Naive B cell (primary cell): ENCODE results near the gene CMKLR1. TPM values are rescaled to one million over a fixed set of nuclear protein-coding genes. Genes with fewer than 3 reads are reported as not detected.
A peak's percentile ranks its signal among the peaks of the same experiment; 100 is the strongest.

Experiments
- ATAC-seq, 2 donors: fragments of 150-1000 bp; cut with Tn5 transposase; 2 replicates each; pipeline ENCODE4 v1.10.0; 2021; ENCODE audit warnings: low read depth in 2 of 2, mild to moderate bottlenecking in 2 of 2, moderate library complexity in 2 of 2
- DNase-seq: peaks from one replicate; pipeline ENCODE4 v3.0.0; 2022
- H3K27ac Mint-ChIP-seq, 6 donors: one replicate each; pipeline ENCODE4 v1.8.0; 2020 to 2022; ENCODE audit warnings: mild to moderate bottlenecking in 6 of 6, mixed read lengths in 6 of 6, moderate library complexity in 5 of 6, inconsistent platforms in 2 of 6
- H3K27me3 Mint-ChIP-seq, 3 donors: one replicate each; pipeline ENCODE4 v1.8.0; 2021 to 2022; ENCODE audit warnings: mixed read lengths in 3 of 3, mild to moderate bottlenecking in 1 of 3
- H3K36me3 Mint-ChIP-seq, 2 donors: one replicate each; pipeline ENCODE4 v1.8.0; 2020 to 2022; ENCODE audit warnings: mixed read lengths in 2 of 2, inconsistent platforms in 1 of 2, mild to moderate bottlenecking in 1 of 2
- H3K4me1 Mint-ChIP-seq, 3 donors: one replicate each; pipeline ENCODE4 v1.8.0; 2020 to 2022; ENCODE audit warnings: mixed read lengths in 3 of 3, inconsistent platforms in 1 of 3, mild to moderate bottlenecking in 1 of 3, moderate library complexity in 1 of 3
- H3K4me3 Mint-ChIP-seq, 8 donors: one replicate each; pipeline ENCODE4 v1.8.0; 2020 to 2022; ENCODE audit warnings: mild to moderate bottlenecking in 8 of 8, mixed read lengths in 8 of 8, moderate library complexity in 8 of 8, inconsistent platforms in 2 of 8
- H3K9me3 Mint-ChIP-seq, 7 donors: one replicate each; pipeline ENCODE4 v1.8.0; 2020 to 2022; ENCODE audit warnings: mixed read lengths in 7 of 7, mild to moderate bottlenecking in 5 of 7, inconsistent platforms in 2 of 7, moderate library complexity in 1 of 7
- polyA plus RNA-seq, 6 donors: library from polyadenylated mRNA; unstranded; fragments of 300-500 nt; fragmentation: Illumina TruSeq; gene quantifications; one replicate each; pipeline ENCODE4 v1.2.3, GENCODE V29; 2021; ENCODE audit warnings: low read depth in 6 of 6

Gene CMKLR1
- polyA plus RNA-seq, 6 donors from 2014 or later = 0.09 TPM; not detected in 5

DNA sequence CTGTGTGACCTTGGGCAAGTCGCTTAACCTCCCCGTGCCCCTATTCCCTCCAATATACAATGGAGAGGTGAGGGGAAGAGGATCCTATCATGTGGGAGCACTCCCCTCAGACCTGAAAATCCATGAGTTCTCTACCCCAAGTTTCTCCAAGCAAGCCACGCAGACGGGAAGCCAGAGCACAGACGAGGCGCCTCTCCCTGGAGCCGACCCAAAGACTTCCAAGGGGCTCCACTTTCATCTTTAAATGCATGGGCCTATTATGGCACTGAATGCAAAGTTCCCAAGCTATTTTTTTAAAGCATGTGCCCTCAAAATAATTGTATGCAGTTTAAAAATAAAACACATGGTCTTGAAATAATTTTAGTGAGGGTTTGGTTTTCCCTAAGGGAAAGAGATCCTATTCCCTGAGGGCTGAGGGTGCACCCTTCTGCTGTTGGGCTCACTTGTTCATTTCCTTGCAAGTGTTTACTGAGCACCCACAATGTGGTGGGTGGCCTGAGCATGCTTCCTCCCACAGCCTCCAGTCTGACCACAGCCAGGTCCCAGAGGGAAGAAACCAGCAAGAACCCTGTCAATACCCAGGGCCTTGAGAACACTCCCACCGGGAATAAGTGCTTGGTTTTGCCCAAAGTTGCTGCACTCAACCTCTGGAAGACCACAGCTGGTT is 14.6 kb downstream of the CMKLR1 start:
- ATAC-seq (no peak), DNase-seq (no peak)
- Mint-ChIP-seq H3K9me3 (peaks cover 0 to 7% (median 3%) of the 10 kb centered on the region in 7 donors), H3K36me3 (no peaks in the 10 kb centered on the region), H3K27ac (no peak overlapping the region), H3K4me1 (peaks cover 0 to 4% (median 0%) of the 10 kb centered on the region in 3 donors), H3K4me3 (peak overlapping the region in 1 of 8 donors; percentile 41), H3K27me3 (peaks cover 9 to 51% (median 28%) of the 10 kb centered on the region in 3 donors)

DNA sequence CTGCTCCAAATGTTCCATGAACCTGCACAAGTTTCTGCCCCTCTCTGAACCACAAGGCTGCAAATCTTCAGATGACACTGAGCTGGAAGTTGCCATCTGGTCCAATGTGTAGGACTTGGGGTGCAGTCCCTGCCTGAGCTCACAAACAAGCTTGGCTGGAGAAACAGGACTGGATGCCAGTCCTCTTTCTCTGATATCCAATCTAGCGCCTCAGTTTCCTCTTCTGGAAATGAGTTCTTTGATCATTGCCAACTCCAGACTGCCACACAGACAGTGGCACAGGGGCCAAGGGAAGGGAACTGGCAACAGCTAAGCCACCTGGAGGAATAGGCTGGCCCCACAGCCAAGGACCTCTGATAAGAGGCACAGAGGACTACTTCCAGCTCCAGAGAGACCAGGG is 15.5 kb downstream of the CMKLR1 start:
- Mint-ChIP-seq H3K9me3 (peaks cover 0 to 7% (median 2%) of the 10 kb centered on the region in 7 donors), H3K4me1 (peaks cover 0 to 4% (median 0%) of the 10 kb centered on the region in 3 donors), H3K36me3 (no peaks in the 10 kb centered on the region), H3K27ac (no peak overlapping the region), H3K27me3 (peaks cover 9 to 44% (median 28%) of the 10 kb centered on the region in 3 donors), H3K4me3 (no peak overlapping the region)
- DNase-seq (no peak), ATAC-seq (no peak)

DNA sequence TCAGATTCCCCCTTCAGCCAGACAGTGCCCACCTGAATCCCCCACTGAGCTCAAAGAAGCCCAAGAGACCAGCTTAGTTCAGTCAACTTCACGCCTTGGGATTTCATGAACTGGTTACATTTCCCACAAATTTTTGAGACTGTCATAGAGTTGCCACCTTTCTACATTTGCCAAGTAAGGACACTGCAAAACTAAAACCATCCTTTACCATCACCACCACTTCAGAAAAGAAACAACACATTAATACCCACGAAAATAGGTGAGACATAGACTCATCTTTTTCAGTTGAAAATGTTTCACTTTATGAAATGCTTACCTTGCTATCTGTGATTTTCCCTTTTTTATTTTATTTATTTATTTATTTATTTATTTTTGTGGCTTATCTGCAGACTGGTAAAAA is 16.1 kb downstream of the CMKLR1 start:
- Mint-ChIP-seq H3K36me3 (no peaks in the 10 kb centered on the region), H3K27ac (no peak overlapping the region), H3K27me3 (peaks cover 9 to 44% (median 28%) of the 10 kb centered on the region in 3 donors), H3K4me1 (peaks cover 0 to 4% (median 0%) of the 10 kb centered on the region in 3 donors), H3K4me3 (no peak overlapping the region), H3K9me3 (peaks cover 0 to 7% (median 2%) of the 10 kb centered on the region in 7 donors)
- DNase-seq = no peak
- no peak for ATAC-seq

DNA sequence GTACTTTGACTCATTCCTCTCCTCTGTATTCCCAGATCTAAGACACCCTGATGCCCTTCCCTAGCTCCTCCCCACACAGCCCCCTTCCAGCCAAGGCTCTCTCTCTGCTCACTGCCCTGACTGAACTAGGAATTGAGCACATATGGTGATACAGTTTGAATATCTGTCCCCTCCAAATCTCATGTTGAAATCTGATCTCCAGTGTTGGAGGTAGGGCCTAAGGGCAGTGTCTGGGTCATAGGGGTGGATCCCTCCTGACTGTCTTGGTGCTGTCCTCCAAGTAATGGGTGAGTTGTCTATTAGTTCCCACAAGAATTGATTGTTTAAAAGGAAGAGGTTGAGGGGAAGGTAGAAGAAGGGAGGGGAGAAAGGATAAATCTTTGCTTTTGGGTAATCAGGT is 17.4 kb downstream of the CMKLR1 start:
- H3K9me3 Mint-ChIP-seq = peaks cover 0 to 7% (median 2%) of the 10 kb centered on the region in 7 donors
- ATAC-seq = no peak
- H3K27me3 Mint-ChIP-seq = peaks cover 9 to 32% (median 27%) of the 10 kb centered on the region in 3 donors
- H3K36me3 Mint-ChIP-seq = no peaks in the 10 kb centered on the region
- no peak for DNase-seq
- no peak overlapping the region for H3K4me3 Mint-ChIP-seq
- no peak overlapping the region for H3K27ac Mint-ChIP-seq
- H3K4me1 Mint-ChIP-seq = peaks cover 0 to 4% (median 0%) of the 10 kb centered on the region in 3 donors

DNA sequence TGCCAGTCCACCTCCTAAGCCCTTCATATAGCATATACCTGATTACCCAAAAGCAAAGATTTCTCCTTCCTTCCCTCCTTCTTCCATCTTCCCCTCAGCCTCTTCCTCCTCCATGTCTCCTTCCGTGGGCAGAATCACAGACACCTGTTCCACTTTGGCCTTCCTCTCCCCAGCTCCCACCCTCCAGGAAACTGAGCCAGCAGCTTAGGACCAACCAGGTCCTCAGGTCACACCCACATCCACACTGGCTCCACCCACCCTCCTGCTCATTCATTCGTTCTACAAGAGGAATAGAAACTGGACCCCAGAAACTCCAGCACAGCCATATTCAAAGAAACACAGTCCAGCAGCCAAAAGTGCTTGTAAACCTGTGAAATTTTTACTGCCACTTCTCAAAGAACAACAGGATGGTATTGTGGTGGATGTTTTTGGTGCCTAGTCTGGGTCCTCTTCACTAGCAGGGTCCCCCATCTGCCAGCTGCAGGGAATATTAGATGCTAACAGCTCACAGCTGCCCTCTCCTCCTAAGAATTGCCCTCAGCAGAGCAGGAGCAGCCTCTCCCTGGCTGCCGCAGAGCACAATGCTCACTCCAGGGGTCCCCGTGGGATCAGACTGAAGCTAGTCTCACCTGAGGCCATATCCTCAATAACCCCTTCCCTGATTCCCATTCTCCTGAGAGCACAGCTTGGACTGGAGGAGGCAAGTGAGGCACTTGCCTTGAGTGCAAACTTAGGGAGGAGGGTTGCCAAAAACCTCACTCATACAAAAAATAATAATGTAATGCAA is 18.4 kb downstream of the CMKLR1 start:
- no peak overlapping the region for H3K4me3 Mint-ChIP-seq
- peaks cover 0 to 7% (median 3%) of the 10 kb centered on the region in 7 donors for H3K9me3 Mint-ChIP-seq
- H3K27me3 Mint-ChIP-seq = peaks cover 9 to 33% (median 32%) of the 10 kb centered on the region in 3 donors
- DNase-seq (no peak), ATAC-seq (no peak)
- no peaks in the 10 kb centered on the region for H3K36me3 Mint-ChIP-seq
- no peak overlapping the region for H3K27ac Mint-ChIP-seq
- H3K4me1 Mint-ChIP-seq = peaks cover 0 to 4% (median 0%) of the 10 kb centered on the region in 3 donors

DNA sequence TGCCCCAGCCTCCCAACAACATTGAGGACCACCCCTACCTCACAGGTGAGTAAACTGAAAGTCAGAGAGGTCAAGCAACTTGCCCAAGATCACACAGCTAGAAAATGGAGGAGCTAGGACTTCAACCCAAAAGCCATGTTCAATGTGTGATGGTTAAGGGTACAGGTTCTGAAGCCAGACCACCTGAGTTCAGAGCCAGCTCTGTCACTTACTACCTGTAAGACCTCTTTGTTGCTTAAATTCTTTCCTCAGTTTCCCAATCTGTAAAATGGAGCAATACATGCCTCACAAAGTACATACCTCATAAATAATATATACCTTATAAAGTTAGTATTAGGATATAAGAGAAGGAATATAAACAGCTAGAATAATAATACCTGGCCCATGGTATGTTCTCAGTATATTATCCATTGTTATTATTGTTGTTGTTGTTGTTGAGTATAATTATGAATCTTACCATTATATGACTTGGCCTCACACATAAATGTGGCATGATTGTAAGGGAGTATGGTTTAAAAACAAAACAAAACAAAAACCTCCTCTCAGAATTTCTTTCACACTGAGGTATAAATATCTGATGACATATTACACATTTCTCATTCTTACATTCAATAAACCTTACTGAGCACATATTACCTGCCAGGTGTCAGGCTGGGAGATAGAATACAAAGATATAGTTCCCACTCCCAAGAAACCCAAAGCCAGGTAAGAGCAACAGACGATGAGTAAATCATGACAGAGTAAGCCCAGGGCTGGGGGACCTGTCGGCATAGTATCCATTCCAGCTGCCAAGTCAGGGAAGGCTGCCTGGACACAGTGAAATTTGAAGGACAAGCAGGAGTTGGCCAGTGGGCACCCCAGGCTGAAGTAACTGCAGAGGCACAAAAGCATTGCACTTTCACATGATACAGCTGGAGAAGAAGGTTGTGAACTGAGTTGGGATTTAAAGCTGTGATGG is 19.6 kb downstream of the CMKLR1 start:
- Mint-ChIP-seq H3K27ac (no peak overlapping the region), H3K9me3 (peaks cover 0 to 7% (median 3%) of the 10 kb centered on the region in 7 donors), H3K27me3 (peaks cover 5 to 33% (median 29%) of the 10 kb centered on the region in 3 donors), H3K4me1 (peaks cover 0 to 4% (median 0%) of the 10 kb centered on the region in 3 donors), H3K4me3 (no peak overlapping the region), H3K36me3 (no peaks in the 10 kb centered on the region)
- no peak for DNase-seq
- ATAC-seq = no peak

DNA sequence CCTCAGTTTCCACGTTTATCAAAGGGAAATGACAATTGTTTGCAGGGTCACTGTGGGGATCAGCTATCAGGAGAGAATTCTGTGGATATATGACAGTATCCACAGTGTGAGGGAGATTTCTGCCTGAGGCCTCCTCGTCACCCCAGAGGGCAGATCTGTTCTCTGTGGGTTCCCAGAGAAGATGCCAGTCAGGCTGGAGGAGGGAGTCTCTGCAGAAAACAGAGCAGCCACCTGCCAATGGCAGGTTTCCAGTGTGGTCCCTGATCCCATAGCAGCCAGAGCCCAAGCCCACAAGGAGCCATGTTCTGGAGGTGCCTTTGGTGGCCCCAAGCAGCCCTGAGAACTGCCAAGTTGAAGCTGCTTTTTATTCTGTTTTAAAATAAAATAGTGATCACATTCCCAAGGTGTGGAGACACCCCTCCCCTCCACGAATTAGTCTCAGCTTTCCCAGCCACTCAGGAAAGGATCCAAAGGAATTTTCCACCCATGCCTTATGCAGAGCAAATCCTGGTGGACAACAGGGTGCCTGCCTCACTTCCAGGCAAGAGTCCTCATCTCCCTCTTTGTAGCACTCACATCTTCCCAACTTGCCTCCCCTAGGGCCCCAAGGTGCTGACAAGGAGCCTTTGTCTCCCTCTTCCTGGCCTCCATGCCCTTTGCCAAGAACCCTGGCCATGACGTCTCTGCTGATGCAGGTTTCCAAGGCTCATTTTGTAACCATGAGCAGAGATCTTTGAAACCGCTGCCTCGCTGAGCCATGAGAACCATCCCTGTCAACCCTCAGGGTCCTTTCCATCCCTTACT is 20.4 kb downstream of the CMKLR1 start:
- ATAC-seq = no peak
- H3K36me3 Mint-ChIP-seq = no peaks in the 10 kb centered on the region
- H3K4me1 Mint-ChIP-seq = peaks cover 3 to 8% (median 4%) of the 10 kb centered on the region in 3 donors
- DNase-seq = no peak
- H3K27ac Mint-ChIP-seq = no peak overlapping the region
- no peak overlapping the region for H3K4me3 Mint-ChIP-seq
- peaks cover 5 to 33% (median 29%) of the 10 kb centered on the region in 3 donors for H3K27me3 Mint-ChIP-seq
- H3K9me3 Mint-ChIP-seq = peaks cover 0 to 7% (median 3%) of the 10 kb centered on the region in 7 donors

DNA sequence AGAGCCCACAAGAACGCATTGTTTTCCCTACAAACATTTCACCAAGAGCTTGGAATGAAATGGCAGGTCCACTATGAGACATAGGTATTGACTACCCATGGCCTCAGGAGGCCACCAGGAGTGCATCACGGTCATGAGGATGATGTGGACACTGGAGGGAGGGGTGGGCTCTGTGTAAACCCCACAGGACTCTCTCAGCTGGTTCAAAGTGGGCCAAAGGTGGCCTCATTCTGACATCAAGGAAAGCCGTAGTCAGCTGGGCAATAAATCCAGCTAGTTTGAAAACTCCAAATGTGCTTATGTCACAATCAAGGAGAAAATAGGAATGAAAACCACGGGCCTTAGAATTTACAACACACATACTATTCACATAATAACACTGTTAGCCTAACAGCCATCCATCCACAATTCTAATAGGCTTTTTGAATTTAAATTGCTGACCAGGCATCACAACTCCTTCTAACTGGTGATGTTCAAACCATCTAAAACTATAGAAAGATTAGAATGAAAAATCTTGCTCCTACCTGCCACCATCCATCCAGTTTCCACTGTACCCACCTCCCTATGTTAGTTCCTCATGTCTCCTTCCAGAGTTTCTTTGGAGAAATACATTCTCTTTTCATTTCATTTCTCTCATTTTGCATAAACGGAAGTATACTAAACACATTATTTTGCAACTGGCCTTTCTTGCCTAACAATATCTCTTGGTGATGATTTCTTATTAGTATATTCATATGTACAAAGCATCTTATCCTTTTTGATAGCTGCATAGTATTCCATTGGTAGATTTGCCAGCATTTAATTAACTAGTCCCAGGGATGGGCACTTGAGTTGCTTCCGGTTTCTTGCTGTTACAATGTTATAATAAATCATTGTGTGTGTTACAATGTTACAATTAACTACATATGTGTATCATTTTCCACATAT is 21.5 kb downstream of the CMKLR1 start:
- ATAC-seq (no peak), DNase-seq (no peak)
- no peak overlapping the region for H3K4me3 Mint-ChIP-seq
- peaks cover 0 to 5% (median 2%) of the 10 kb centered on the region in 7 donors for H3K9me3 Mint-ChIP-seq
- H3K27me3 Mint-ChIP-seq = peaks cover 5 to 28% (median 23%) of the 10 kb centered on the region in 3 donors
- peaks cover 6 to 8% (median 7%) of the 10 kb centered on the region in 3 donors for H3K4me1 Mint-ChIP-seq
- H3K36me3 Mint-ChIP-seq = no peaks in the 10 kb centered on the region
- no peak overlapping the region for H3K27ac Mint-ChIP-seq

DNA sequence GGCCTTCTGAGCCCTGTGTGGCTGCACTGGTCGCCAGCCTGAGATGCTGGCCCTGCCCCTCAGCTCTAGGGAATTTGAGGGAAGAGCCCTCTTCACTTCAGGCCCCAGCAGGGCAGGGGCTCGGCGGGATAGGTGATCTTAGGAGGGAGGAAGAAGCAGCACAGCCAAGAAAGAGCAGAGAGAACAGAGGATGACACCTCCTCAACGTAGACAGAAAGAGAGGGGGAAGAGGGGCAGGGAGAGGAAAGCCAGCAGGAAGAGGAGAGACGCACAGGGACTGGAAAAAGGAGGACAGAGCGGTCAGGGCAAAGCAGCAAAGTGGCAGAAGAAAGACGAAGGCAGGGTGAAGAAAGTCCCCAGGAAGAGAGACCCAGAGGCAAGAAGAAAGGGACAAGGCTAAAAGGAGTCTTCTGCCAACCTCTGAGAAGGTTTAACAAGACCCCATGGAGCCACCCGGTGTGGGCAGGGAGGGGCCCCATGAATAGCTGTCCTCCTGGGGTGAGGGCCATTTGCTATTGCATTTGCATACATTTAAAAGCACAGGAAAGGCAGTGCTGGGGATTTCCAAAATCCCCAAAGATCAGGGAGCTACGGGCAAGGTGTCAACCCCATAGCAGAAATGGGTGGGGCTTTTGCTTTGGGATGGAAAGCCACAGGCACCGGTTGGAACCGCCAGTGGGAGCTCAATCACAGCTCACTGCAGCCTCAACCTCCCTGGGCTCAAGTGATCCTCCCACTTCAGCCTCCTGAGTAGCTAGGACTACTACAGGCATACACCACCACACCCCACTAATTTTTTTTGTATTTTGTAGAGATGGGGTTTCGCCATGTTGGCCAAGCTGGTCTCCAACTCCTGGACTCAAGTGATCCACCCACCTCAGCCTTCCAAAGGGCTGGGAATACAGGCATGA is 22.7 kb downstream of the CMKLR1 start:
- no peak for ATAC-seq
- H3K4me3 Mint-ChIP-seq = no peak overlapping the region
- peaks cover 6 to 8% (median 7%) of the 10 kb centered on the region in 3 donors for H3K4me1 Mint-ChIP-seq
- H3K27ac Mint-ChIP-seq = no peak overlapping the region
- peaks cover under 1 to 20% (median 12%) of the 10 kb centered on the region in 3 donors for H3K27me3 Mint-ChIP-seq
- no peaks in the 10 kb centered on the region for H3K36me3 Mint-ChIP-seq
- H3K9me3 Mint-ChIP-seq = peaks cover 0 to 4% (median 0%) of the 10 kb centered on the region in 7 donors
- no peak for DNase-seq

DNA sequence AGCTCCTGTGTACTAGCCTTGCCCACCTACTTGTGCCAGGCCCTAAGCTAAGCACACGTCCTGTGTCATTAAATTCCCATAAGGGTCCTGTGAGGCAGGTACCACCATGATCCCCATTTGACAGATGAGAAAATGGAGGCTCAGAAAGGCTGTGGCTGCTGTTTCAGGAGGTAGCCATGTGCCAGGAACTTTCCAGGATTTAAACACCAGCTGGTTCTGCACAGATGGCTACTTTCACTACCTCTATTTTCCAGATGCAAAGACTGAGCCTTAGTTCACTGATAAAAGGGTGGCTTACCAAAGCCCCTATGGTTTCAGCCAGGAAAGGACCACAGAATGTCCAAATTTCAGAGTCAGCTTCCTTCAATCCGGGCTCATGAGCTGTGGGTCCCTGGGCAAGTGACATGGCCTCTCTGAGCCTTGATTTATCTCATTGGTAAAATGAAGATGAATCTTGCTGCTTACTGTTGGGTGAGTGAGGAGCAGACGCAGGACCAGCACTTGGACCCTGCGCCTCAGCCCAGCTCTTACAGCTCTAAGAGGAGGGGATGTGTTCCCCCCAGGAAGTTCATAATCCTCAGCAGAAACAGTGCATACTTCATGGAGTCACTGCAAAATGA is 23.5 kb downstream of the CMKLR1 start:
- peaks cover 0 to 4% (median 0%) of the 10 kb centered on the region in 7 donors for H3K9me3 Mint-ChIP-seq
- DNase-seq = no peak
- peaks cover 6 to 7% (median 7%) of the 10 kb centered on the region in 3 donors for H3K4me1 Mint-ChIP-seq
- H3K27me3 Mint-ChIP-seq = peaks cover 0 to 19% (median 10%) of the 10 kb centered on the region in 3 donors
- H3K27ac Mint-ChIP-seq = peak overlapping the region in 1 of 6 donors; percentile 61
- ATAC-seq = no peak
- H3K4me3 Mint-ChIP-seq = no peak overlapping the region
- no peaks in the 10 kb centered on the region for H3K36me3 Mint-ChIP-seq
